K562 (cell line): ENCODE measurements around the gene TRUB1. TPM values are rescaled to one million over a fixed set of nuclear protein-coding genes. Genes with fewer than 3 reads are reported as not detected.

Experiments used
- ATAC-seq: fragments of 200-7000 bp; cut with Tn5 transposase; 3 replicates; pipeline ENCODE4 v1.9.1; 2020; ENCODE audit warnings: moderate library complexity
- BruUV-seq: library from RNA; stranded (reverse); fragments of 400-500 nt; replicated peaks from 2 replicates; lab custom pipeline; 2021; lab: Mats Ljungman, UMichigan
- CTCF ChIA-PET: fragments of 300-600 bp; formaldehyde crosslinking; extraction: SDS; loops from one replicate; lab custom pipeline; 2021; ENCODE audit warnings: low intra/inter-chr PET ratio; lab: Yijun Ruan, JAX
- POLR2A ChIA-PET: fragments of 300-600, 350-650 bp; sonication (Branson Sonifier 250); formaldehyde crosslinking; extraction: SDS; loops from one replicate; lab custom pipeline; 2021; ENCODE audit warnings: antibody characterized with exemption, inconsistent platforms; lab: Yijun Ruan, JAX
- DNase-seq, 4 experiments: peaks; one replicate each; pipeline versions ENCODE4 v3.0.0 to v3.0.0-alpha.2; 2011 to 2018; ENCODE audit warnings: low spot score in 3 of 4, mixed read lengths in 3 of 4; ENCODE audit errors: extremely low read depth in 1 of 4
- FAIRE-seq: peaks from 2 replicates; lab custom pipeline; 2011; peaks lifted over from hg19 to GRCh38; lab: Jason Lieb, UNC
- H2AFZ ChIP-seq: 2 replicates; pipeline ENCODE4 v1.6.0; 2011; ENCODE audit warnings: low read depth, low read length, control low read depth, inconsistent platforms
- H3K27ac ChIP-seq: fragments of 200-600 bp; 3 replicates; pipeline ENCODE4 v1.8.0; 2011; ENCODE audit warnings: low read depth, mild to moderate bottlenecking, control low read depth, inconsistent platforms, low read length, moderate library complexity, mixed read lengths; ENCODE audit errors: extremely low read depth
- H3K27me3 ChIP-seq, 2 experiments: fragments of 300-600 bp in 1 of 2; 2 replicates in 1 of 2; 3 replicates in 1 of 2; pipeline versions ENCODE4 v1.6.0 to v1.8.0; 2011; ENCODE audit warnings: inconsistent platforms in 2 of 2, low read length in 2 of 2, mild to moderate bottlenecking in 1 of 2, mixed read lengths in 1 of 2, moderate library complexity in 1 of 2; ENCODE audit not compliant: control insufficient read depth in 2 of 2, insufficient read depth in 2 of 2
- H3K36me3 ChIP-seq: fragments of 300-600 bp; 3 replicates; pipeline ENCODE4 v1.8.0; 2011; ENCODE audit warnings: mild to moderate bottlenecking, low read length, inconsistent platforms; ENCODE audit not compliant: control insufficient read depth, insufficient read depth
- H3K4me1 ChIP-seq, 2 experiments: fragments of 200-600 bp in 1 of 2; replicated peaks in 1 of 2; 2 replicates in 1 of 2; 3 replicates in 1 of 2; pipeline versions ENCODE4 v1.5.1 to v1.8.0; 2011; ENCODE audit warnings: inconsistent platforms in 2 of 2, low read length in 2 of 2, mild to moderate bottlenecking in 1 of 2, mixed read lengths in 1 of 2, moderate library complexity in 1 of 2; ENCODE audit not compliant: control insufficient read depth in 2 of 2, insufficient read depth in 2 of 2
- H3K4me2 ChIP-seq: 2 replicates; pipeline ENCODE4 v1.6.1; 2011; ENCODE audit warnings: low read length, control low read depth, inconsistent platforms, mixed read lengths; ENCODE audit not compliant: insufficient read depth
- H3K4me3 ChIP-seq: fragments of 200-600 bp; sonication (generic), shearing (Covaris generic); 2 replicates; pipeline ENCODE4 v1.5.1; 2016; ENCODE audit warnings: control low read depth, inconsistent platforms
- H3K79me2 ChIP-seq: fragments of 200-600 bp; 3 replicates; pipeline ENCODE4 v1.8.0; 2011; ENCODE audit warnings: low read length, inconsistent platforms; ENCODE audit not compliant: control insufficient read depth, insufficient read depth
- H3K9ac ChIP-seq, 2 experiments: 2 replicates each; pipeline versions ENCODE4 v1.6.0 to v1.6.1; 2011; ENCODE audit warnings: low read depth in 2 of 2, low read length in 2 of 2, control low read depth in 1 of 2, inconsistent platforms in 1 of 2, mild to moderate bottlenecking in 1 of 2, mixed read lengths in 1 of 2; ENCODE audit not compliant: insufficient read depth in 1 of 2
- H3K9me1 ChIP-seq: one replicate; pipeline ENCODE4 v1.6.0; 2011; ENCODE audit warnings: inconsistent platforms, mild to moderate bottlenecking, low read length, moderate library complexity; ENCODE audit not compliant: control insufficient read depth, insufficient read depth
- H3K9me3 ChIP-seq: replicated peaks from 2 replicates; pipeline ENCODE4 v1.5.1; 2011; ENCODE audit warnings: low read depth, low read length, inconsistent platforms; ENCODE audit not compliant: control insufficient read depth, insufficient read depth
- H4K20me1 ChIP-seq: replicated peaks from 2 replicates; pipeline ENCODE4 v1.6.1; 2011; ENCODE audit warnings: low read length, inconsistent platforms, mixed read lengths; ENCODE audit not compliant: control insufficient read depth, insufficient read depth
- HDAC1 ChIP-seq, 2 experiments: fragments of 450-650 bp; IDR thresholded peaks; 2 replicates each; pipeline ENCODE4 v1.6.1; 2016 to 2017; ENCODE audit warnings: inconsistent platforms in 1 of 2, mild to moderate bottlenecking in 1 of 2, moderate library complexity in 1 of 2
- HNRNPH1 ChIP-seq: fragments of 200-400 bp; formaldehyde crosslinking; optimal IDR thresholded peaks from 2 replicates; pipeline ENCODE3; 2017; ENCODE audit warnings: low read depth, mild to moderate bottlenecking, low read length, moderate library complexity
- MTA2 ChIP-seq: fragments of 450-650 bp; IDR thresholded peaks from 2 replicates; pipeline ENCODE4 v1.6.1; 2016; ENCODE audit warnings: low read depth
- TAF9B ChIP-seq: fragments of 450-650 bp; IDR thresholded peaks from 2 replicates; pipeline ENCODE4 v1.6.1; 2018; ENCODE audit warnings: mild to moderate bottlenecking; ENCODE audit not compliant: partially characterized antibody
- ZBTB34 ChIP-seq: fragments of 250-450 bp; sonication (Bioruptor Pico); IDR thresholded peaks from 2 replicates; pipeline ENCODE4 v1.8.0; 2021; ENCODE audit warnings: mild to moderate bottlenecking, moderate library complexity
- ZBTB49 ChIP-seq: sonication (generic); formaldehyde crosslinking; IDR thresholded peaks from 2 replicates; pipeline ENCODE4 v1.8.0; 2022; ENCODE audit warnings: missing genetic modification reagents, mild to moderate bottlenecking, borderline replicate concordance
- ZNF583 ChIP-seq: fragments of 250-450 bp; sonication (Bioruptor Pico); IDR thresholded peaks from 2 replicates; pipeline ENCODE4 v1.4.0; 2020
- WGBS: fragments of 100-300 bp; shearing (Covaris generic); methylation state at CpG from one replicate; pipeline ENCODE4 v1.1.6; 2016; ENCODE audit warnings: low coverage, mixed read lengths; ENCODE audit not compliant: insufficient coverage; ENCODE audit errors: missing lambda C conversion rate; 5-methylcytosine and 5-hydroxymethylcytosine counted together
- in situ Hi-C: fragments of 300-500 bp; cut with MboI; formaldehyde crosslinking; loops from 4 replicates; pipeline ENCODE4 v1.15.0; 2018; ENCODE audit warnings: inconsistent platforms, mixed read lengths
- intact Hi-C: fragments of 100-400 bp; cut with micrococcal nuclease; formaldehyde crosslinking; loops from 2 replicates; pipeline ENCODE4 v1.14.2; 2022
- polyA plus RNA-seq, 8 experiments: library from polyadenylated mRNA; depleted of rRNA in 4 of 8; stranded (reverse) in 5 of 8; unstranded in 3 of 8; fragments of >200 nt; fragmentation: Nextera tagmentation in 2 of 8; fragmentation: Illumina TruSeq in 1 of 8; extraction: Ambion mirVana in 2 of 8; extraction: Trizol in 1 of 8; gene quantifications; 2 replicates each; pipeline versions ENCODE4 v1.2.1 to v1.2.3, GENCODE V29; 2011 to 2014; ENCODE audit warnings: inconsistent platforms in 1 of 8, missing spikeins in 1 of 8
- total RNA-seq, 7 experiments: library from RNA; depleted of rRNA in 6 of 7; stranded (reverse); fragments of >200 nt in 6 of 7; fragmentation: Illumina TruSeq in 2 of 7; extraction: Trizol in 2 of 7; gene quantifications; 2 replicates each; pipeline versions ENCODE4 v1.2.1 to v1.2.3, GENCODE V29; 2011 to 2021; ENCODE audit warnings: low replicate concordance in 1 of 7

Gene TRUB1
- total and polyA plus RNA-seq, 9 of the 15 experiments (the other 6 are each of a cell fraction or from before 2014, with no cell fraction given), result 4.6 to 16.5 (median 11.5) TPM

DNA sequence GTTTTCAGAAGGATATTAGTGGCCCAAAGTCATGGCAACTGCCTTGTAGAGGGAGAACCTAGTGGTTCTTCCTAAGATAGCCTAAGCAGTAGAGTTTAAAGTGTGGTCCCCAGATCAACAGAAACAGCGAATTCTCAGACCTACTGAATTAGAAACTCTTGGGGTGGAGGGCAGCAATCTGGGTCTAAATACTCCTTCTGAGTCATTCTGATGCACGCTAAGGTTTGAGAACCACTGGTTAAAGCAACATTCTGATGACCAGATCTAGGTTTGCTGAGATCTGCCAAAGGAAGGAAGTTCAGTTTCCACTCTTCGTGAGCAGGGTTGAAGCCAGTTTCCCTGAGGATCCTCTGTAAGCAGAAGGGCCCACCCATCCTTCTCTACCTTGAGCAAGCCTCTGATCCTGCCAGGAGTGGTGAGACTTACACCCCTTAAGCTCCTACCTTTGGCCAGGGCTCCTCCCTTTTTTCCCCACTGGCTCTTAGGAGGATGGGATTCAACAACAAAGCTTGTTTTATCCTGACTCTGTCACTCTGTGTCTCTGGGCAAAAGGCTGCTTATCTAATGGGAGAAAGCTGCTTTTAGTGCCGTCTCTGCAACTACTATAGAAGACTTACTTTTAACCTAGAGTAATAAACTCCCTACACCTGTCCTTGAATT is 26.8 kb upstream of the TRUB1 start:
- H3K36me3 ChIP-seq, result no peaks in the 10 kb centered on the region
- 3% methylated on average over 4 of the region's 4 CpGs for WGBS
- TF ChIP-seq ZBTB49 (CRISPR knock-in tag) (no peak), ZNF583 (CRISPR knock-in tag) (no peak), MTA2 (no peak), HDAC1 (IDR thresholded peaks at IDR 0.05) (no peak), ZBTB34 (CRISPR knock-in tag) (no peak), TAF9B (no peak), HNRNPH1 (no peak)
- H3K9me3 ChIP-seq, result no peaks in the 10 kb centered on the region
- H3K27me3 ChIP-seq, result 0 out of 5 replicates have a peak, but pooled peaks cover 0 to 2% of the 10 kb centered on the region in 2 experiments
- no peaks in the 10 kb centered on the region for H3K79me2 ChIP-seq
- no peak overlapping the region for H3K9ac ChIP-seq
- POLR2A ChIA-PET, result no interaction called here
- no peaks in the 10 kb centered on the region for H3K4me1 ChIP-seq
- no peaks in the 10 kb centered on the region for H4K20me1 ChIP-seq
- no peak overlapping the region for H2AFZ ChIP-seq
- in situ Hi-C loops (no loop called here), intact Hi-C loops (no loop called here)
- H3K4me3 ChIP-seq, result no peak overlapping the region
- ATAC-seq (no peak), FAIRE-seq (no peak), DNase-seq (no peak)
- CTCF ChIA-PET, result no interaction called here
- no TSS peak for BruUV-seq
- H3K27ac ChIP-seq, result no peak overlapping the region
- H3K4me2 ChIP-seq, result no peak overlapping the region
- no peaks in the 10 kb centered on the region for H3K9me1 ChIP-seq
